GM12872 (cell line): Measurements from ENCODE around the gene SIMC1.

Source experiments
- CTCF ChIP-seq: IDR thresholded peaks from 3 replicates; pipeline ENCODE4 v1.5.1; 2011; ENCODE audit warnings: low read depth, mild to moderate bottlenecking, low read length, moderate library complexity; ENCODE audit not compliant: insufficient read depth

SIMC1 gene

DNA sequence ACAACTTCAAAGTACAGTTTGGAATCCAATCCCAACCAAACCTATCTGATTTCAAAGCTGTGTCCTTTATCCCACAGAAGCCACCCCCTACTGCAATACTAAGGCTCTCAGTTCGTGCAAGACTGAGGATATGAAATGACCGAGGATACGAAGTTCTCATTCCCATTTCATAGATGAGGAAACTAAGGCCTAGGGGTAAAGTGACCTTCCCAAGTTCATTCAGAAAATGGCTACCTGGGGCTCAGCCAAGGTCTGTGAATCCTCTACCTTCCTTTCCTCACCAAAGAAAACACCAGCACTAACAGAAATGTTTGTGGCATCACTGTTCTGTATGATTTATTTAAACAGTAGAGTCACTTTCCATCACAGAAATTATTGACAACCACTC, 117.9 kb downstream of the SIMC1 start:
- no peak for TF ChIP-seq CTCF

DNA sequence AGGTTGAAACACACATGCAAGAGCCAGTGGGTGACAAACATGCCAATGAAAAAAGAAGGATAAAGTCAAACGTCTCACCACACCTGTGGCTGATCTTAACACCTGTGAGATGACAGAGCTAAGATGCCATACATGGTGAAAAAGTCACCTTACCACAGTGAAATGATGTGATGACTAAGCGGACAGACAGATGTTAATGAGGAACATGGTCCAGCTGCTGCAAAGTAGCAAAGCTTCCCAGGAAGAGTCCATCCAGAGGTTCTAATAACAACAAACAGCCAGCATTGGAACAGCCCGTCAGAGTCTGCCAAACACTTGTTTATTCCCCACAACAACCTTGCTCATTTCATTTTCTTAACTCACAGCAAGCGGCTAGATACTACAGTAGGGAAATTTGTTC, 121.4 kb downstream of the SIMC1 start:
- TF ChIP-seq CTCF = no peak

- TF ChIP-seq CTCF = no peak
Observed at GRCh38 chr5:176360894-176361436, 122.7 kb downstream of the SIMC1 start.

DNA sequence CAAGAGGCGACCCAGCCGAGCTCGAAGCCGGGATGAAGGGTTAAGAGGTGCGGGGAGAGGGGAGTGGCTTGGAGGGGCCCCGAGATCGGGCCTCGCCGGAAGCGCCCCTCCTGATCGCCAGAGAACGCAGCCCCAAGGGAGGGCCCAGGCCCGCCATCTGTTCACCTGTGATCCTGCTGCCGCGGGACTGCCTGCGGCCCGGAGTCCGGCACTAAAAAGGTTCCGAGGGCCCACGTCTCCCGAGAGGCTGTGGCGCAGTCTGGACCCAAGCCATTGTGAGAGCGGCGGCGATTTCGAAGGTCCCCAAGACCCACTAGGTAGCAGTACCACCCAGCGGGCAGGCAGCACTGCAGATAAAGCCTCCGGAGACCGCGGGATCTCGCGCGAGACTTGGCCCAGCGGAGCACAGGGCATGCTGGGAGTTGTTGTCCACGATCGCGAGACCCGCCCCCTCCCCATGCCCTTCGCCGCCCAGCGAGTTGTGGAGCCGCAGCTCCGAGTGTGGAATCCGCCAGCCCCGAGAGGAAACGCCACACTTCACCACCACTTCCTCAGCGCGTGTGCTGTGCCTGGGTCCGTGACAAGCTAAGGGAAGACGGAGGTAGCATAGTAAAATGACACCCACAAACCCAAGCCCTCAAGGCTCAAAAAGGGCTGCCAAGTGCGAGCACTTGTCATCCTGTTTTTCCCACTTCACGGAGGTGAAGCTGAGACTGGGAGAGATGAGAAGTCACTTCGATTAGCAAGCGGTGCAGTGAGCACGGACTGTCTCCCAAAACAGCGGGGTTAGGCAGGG, 123.4 kb downstream of the SIMC1 start, which contains the start of gene KIAA1191:
TSS of gene KIAA1191 (minus strand) at position 328 of the 796 bp plus-strand sequence. CDS start 2,256 bp downstream, outside the sequence.
- peak; percentile 31; the same call in 1 of the 3 replicates for TF ChIP-seq CTCF

DNA sequence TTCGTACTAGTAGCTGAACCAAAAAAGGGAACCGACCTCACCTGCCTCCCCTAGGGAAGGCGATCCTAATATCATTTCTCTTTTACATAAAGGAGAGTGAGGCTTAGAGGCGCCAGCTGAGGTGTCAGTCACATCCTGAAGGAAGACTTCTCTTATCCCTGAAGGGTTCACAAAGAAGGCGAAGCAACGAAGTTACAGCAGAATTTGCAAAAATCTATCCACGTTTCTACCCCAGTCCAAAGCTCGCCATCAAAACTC, 123.9 kb downstream of the SIMC1 start:
- TF ChIP-seq CTCF = no peak

- TF ChIP-seq CTCF = no peak
Observed at GRCh38 chr5:176364765-176365350, 126.6 kb downstream of the SIMC1 start.

DNA sequence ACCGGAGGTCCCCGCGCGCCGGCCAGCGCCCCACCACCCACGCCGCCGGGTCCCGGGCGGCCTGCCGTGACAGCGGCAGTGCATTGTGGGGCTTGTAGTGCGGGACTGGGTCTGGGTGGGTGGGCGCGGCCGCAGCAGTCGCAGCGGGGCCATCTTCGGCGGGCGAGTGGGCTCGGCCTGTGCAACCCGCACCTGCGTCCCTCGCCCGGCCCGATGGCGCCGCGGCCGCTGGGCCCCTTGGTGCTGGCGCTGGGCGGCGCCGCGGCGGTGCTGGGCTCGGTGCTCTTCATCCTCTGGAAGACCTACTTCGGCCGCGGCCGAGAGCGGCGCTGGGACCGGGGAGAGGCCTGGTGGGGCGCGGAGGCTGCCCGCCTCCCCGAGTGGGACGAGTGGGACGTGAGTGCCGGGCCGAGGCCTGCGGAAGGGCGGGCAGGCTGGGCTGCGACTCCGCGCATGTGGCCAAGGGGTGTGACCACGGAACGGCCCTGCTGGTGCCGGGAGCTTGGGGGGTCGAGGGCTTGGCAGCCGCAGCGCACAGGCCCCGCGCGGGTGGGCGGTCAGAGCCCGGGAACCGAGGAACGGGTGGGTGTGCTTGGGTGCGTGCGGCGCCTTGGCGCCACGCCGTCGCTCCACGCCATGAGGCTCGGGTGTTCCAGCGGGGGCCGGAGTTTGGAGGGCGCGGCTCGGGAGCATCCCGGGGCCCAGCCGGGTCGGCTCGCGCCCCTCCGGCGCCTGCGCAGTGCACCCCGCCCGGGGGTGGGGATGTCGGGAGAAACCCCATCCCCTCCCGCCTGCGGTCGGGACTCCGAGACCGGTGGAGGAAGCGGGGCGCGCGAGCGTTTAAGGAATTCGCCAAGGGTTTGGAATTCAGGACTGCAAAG, 127.4 kb downstream of the SIMC1 start, which contains the start of gene ARL10:
TSS of gene ARL10 (plus strand) at position 137 of the 881 bp plus-strand sequence. CDS start at position 214, 77 bp downstream.
- TF ChIP-seq CTCF = no peak
